ENCODE results near the gene LDAF1. TPM values are rescaled to one million over a fixed set of nuclear protein-coding genes. Genes with fewer than 3 reads are reported as not detected.
"Not testable (repeated sequence)": the region's sequence is repeated elsewhere in the genome, so short reads cannot be mapped to it uniquely, and the experiment has no call there.

Gene LDAF1
- total RNA-seq, 1 experiment from 2014 or later, result 40.6 TPM

DNA sequence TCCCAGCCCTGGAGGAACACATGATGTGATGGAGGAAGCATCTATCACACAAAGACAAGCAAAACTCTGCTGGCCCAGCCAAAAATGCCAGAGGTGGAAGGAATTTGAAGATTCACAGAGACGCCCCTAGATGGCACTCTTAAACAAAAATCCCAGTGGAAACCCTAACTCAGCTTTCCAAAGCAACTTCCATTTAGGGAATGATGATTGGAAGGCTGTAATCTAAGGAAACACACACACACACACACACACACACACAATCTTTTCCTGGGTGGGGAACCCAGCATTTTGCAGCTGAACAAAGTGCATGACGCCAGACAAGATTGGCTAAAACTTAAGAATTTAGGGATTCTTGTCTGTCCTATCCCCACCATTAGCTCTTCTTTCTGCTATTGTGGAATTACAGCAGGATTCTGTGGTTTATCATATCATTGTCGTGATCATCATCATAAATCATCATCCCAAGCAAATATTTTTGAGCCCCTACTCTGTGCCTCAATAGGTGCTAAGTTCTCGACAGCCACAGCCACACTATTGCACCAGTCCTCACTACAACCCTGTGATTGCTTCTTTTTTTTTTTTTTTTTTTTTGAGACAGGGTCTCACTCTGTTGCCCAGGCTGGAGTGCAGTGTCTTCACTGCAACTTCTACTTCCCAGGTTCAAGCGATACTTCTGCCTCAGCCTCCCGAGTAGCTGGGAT, 1.6 kb upstream of the LDAF1 start:
- Histone ChIP-seq H3K36me3 (peaks cover 4% of the 10 kb centered on the region; the same call in 1 of the 2 replicates), H3K27me3 (no peaks in the 10 kb centered on the region), H3K9me3 (no peaks in the 10 kb centered on the region; the same call in 1 of the 2 replicates), H3K4me3 (no peak overlapping the region)
- peak; percentile 26 for DNase-seq

DNA sequence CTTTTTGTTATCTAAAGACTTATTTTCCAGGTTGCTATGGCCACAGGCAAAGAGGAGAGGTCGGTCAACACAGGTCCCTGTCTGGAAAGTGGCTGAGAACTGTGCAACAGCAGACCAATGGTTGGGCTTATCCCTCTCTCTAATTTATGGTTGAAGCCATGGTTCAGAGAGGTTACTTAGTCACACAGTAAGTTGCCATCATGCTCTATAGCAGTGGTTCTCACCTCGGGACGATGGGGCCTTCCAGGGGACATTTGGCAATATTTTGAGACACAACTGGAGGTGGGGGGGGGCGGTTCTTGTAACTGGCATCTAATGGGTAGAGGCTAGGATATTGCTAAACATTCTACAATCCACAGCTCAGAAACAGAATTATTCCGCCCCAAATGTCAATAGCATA, 842 bp upstream of the LDAF1 start:
- H3K36me3 ChIP-seq, result peaks cover 6% of the 10 kb centered on the region; the same call in 1 of the 2 replicates
- H3K4me3 ChIP-seq, result peak overlapping the region; percentile 85; the same call in 1 of the 2 replicates
- no peak for DNase-seq
- H3K27me3 ChIP-seq, result no peaks in the 10 kb centered on the region
- H3K9me3 ChIP-seq, result no peaks in the 10 kb centered on the region; the same call in 1 of the 2 replicates

DNA sequence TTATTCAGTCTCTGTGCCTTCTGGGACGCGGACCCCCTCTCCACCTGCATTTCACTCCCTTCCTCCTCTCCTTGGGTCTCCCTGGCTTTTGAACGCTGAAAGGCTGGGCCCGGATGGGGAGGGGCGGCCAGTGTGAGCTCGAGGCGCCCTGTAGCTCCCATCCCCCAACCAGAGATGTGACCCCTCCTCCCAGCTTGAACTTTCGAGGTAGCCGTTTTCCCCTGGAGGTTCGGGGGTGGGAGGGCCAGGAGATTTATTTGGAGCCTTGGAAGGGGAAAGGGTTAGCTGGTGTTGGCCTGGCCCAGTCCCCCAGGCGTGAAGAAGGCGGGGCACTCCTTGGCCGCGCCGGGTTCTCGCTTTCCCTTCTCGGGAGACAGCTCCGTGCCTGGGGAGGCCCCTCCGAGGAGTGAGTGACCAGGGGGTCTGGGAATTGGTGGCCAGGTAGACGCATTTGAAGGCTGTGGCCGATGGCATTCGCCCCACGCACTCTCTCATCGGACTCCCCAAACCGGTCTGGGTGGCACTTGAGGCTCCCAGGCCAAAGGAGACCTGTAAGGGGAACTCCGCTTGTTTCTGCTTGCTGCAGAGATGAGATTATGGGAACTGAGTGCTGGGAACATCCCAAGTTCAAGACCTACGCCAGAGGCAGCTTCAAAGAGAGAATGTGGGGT, 942 bp downstream of the LDAF1 start:
- Histone ChIP-seq H3K27me3 (no peaks in the 10 kb centered on the region), H3K9me3 (no peaks in the 10 kb centered on the region), H3K4me3 (peak overlapping the region; percentile 85), H3K36me3 (peaks cover 8% of the 10 kb centered on the region; the same call in 1 of the 2 replicates)
- DNase-seq, result no peak

DNA sequence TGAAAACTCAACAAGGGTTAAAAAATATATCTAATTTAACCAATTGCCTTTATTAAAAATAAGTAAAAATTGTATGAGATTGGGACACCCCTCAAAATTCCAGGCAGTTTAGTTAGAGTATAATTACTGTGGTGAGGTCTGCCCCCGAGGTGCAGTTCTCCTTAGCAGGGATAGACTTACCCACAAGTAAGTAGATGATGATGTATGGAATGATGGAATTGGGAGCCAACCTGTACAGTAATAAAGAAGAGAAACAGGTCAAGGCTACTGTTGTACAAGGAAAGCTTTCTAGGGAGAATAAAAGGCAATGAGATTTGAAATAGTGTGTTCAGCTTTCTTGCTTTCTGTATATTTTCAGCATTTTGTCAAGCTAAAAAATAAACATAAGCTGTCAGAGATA, 1.8 kb downstream of the LDAF1 start:
- Histone ChIP-seq H3K9me3 (no peaks in the 10 kb centered on the region), H3K4me3 (no peak overlapping the region), H3K36me3 (peaks cover 15% of the 10 kb centered on the region), H3K27me3 (no peaks in the 10 kb centered on the region)
- no peak for DNase-seq

DNA sequence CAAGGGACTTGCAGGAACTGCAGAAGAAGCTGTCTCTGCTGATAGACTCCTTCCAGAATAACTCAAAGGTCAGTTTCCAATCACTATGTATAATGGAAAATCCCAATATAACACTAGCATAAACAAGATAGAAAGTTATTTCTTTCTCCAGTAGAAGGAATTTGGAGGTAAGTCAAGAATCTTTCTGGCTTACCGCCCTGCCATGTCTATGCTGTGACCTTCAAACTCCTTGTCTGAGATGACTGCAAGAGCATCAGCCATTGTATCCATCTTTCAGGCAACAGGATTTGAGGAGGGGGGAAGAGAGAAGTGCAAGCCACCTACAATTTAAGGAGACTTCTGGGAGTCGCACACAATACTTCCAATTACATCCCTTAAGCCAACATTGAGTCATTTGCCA, 2.7 kb downstream of the LDAF1 start:
- DNase-seq, result no peak
- Histone ChIP-seq H3K36me3 (peaks cover 16% of the 10 kb centered on the region), H3K27me3 (no peaks in the 10 kb centered on the region), H3K9me3 (no peaks in the 10 kb centered on the region), H3K4me3 (no peak overlapping the region)

DNA sequence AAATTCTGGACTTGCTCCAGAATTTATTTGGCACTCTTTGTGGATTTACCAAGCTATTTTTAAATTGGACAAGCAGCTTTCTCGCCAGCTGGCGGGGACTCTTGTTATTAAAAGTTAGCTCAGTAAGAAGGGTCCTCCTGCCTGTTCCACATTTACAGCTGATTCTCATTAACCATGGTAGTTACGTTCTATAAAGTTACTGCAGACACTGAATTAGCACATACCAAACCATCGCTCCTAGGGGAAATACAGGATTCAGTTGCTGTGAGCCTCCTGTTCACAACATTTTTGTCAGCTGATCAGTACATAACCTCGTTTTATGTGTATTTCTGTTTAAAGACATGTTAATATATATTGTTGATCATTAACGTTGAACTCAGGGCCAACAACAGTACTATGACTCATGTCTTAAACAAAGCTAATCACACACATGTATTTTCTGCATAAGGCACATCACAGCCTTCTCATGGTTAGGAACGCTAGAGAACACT, 4.2 kb downstream of the LDAF1 start:
- DNase-seq, result no peak
- H3K4me3 ChIP-seq, result no peak overlapping the region
- peaks cover 16% of the 10 kb centered on the region for H3K36me3 ChIP-seq
- no peaks in the 10 kb centered on the region for H3K27me3 ChIP-seq
- no peaks in the 10 kb centered on the region for H3K9me3 ChIP-seq

DNA sequence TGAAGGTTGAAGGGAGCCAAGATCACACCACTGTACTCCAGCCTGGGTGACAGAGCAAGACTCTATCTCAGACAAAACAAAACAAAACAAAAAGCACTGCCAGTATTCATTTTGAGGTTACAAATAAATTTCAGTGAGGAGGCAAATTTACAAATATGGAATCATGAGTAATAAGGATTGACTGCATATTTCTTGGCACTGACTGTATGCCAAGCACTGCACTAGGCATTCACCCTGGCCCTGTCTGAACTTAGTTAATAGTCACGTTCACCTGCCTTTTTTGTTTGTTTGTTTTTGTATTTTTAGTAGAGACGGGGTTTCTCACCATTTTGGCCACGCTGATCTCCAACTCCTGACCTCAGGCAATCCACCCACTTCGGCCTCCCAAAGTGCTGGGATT, 5.1 kb downstream of the LDAF1 start:
- H3K36me3 ChIP-seq, result peaks cover 16% of the 10 kb centered on the region
- DNase-seq, result peak; percentile 68
- H3K27me3 ChIP-seq, result no peaks in the 10 kb centered on the region
- no peak overlapping the region for H3K4me3 ChIP-seq
- no peaks in the 10 kb centered on the region for H3K9me3 ChIP-seq

DNA sequence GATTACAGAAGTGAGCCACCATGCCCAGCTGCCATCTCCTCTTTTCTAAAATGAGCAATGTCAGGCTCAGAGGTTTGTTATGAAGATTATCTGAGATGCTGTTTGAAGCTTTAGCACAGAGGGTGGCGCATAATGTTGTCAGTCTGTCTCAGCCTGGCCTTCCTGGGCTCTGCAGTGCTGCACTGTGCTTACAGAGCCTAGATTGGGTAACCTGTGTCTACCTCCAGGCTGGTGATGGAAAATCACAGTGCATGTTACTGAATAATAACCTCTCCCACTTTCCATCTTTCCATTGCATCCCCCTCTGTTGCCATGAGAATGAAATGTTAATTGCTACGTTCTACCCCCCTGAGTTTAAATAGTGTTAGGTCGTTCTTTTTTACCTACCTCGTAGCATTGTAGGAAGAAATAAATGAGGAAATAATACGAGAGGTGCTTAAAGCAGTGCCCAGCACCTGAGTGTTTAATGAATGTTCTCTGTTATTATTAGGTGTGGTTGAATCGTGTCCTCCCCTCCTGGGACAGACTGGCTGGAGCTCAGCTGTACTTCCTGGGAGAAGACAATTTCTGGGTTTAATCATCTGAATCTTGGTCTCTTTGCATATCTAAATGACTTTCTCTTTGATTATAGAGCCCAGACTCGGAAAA, 6.2 kb downstream of the LDAF1 start:
- peaks cover 16% of the 10 kb centered on the region for H3K36me3 ChIP-seq
- H3K4me3 ChIP-seq, result no peak overlapping the region
- no peak for DNase-seq
- H3K9me3 ChIP-seq, result no peaks in the 10 kb centered on the region
- no peaks in the 10 kb centered on the region for H3K27me3 ChIP-seq

DNA sequence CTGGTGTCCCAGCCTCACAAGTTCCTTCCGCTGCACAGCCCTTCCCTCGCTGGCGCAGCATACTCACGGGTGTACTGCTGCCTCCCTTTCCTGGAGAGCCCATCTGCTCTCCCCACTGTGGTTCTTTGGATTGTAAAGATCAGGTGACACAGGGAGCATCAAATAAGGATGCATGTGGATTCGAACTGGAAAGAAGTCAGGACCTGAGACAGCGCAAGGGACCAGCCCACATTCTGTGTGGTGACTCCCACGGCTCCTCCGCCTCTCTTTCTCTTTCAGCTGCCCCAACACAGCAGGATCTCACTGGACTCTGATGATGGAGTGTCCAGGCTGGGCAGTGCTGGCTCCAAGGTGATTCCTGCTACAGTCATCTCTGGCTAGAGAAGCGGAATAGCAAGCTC, 8.1 kb downstream of the LDAF1 start:
- H3K36me3 ChIP-seq, result peaks cover 26% of the 10 kb centered on the region
- DNase-seq, result peak; percentile 59
- H3K27me3 ChIP-seq, result no peaks in the 10 kb centered on the region
- no peak overlapping the region for H3K4me3 ChIP-seq
- H3K9me3 ChIP-seq, result no peaks in the 10 kb centered on the region

DNA sequence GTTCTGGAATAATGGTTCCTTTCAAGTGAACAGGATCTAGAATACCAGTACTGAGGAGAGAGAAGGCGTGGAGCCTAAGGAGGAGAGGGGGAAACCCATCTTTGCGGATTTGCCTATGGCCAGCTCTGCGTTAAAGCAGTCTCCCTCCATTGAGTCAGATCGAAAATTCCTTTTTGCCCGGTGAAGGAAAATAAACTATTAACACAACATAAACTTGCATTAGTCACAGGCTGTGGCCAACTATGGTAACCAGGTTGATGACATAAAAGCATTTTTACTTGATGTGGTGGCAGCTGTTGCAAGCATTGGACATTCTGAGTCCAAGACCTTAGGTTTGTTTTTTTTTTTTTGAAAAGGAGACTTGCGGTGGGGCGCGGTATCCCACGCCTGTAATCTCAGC, 8.9 kb downstream of the LDAF1 start:
- peak; percentile 76 for DNase-seq
- H3K36me3 ChIP-seq, result peaks cover 21% of the 10 kb centered on the region
- no peaks in the 10 kb centered on the region for H3K9me3 ChIP-seq
- no peaks in the 10 kb centered on the region for H3K27me3 ChIP-seq
- no peak overlapping the region for H3K4me3 ChIP-seq

DNA sequence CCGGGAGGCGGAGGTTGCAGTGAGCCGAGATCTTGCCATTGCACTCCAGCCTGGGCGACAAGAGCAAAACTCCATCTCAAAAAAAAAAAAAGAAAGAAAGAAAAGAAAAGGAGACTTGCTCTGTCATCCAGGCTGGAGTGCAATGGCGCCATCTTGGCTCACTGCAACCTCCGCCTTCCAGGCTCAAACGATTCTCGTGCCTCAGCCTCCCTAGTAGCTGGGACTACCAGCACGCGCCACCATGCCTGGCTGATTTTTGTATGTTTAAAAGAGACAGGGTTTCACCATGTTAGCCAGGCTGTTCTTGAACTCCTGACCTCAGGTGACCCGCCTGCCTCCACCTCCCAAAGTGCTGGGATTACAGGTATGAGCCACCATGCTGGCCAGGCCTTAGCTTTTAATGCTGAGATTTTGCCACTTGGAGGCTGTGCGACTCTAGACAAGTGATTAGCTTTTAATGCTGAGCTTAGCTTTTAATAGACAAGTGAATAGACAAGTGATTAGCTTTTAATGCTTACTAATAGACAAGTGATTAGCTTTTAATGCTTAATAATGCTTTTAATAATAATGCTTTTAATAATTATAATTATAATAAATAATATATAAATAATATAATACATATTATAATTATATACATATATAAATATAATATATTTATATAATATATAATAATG, 9.6 kb downstream of the LDAF1 start:
- Histone ChIP-seq H3K27me3 (no peaks in the 10 kb centered on the region), H3K9me3 (no peaks in the 10 kb centered on the region), H3K36me3 (peaks cover 25% of the 10 kb centered on the region), H3K4me3 (no peak overlapping the region)
- DNase-seq, result no peak

DNA sequence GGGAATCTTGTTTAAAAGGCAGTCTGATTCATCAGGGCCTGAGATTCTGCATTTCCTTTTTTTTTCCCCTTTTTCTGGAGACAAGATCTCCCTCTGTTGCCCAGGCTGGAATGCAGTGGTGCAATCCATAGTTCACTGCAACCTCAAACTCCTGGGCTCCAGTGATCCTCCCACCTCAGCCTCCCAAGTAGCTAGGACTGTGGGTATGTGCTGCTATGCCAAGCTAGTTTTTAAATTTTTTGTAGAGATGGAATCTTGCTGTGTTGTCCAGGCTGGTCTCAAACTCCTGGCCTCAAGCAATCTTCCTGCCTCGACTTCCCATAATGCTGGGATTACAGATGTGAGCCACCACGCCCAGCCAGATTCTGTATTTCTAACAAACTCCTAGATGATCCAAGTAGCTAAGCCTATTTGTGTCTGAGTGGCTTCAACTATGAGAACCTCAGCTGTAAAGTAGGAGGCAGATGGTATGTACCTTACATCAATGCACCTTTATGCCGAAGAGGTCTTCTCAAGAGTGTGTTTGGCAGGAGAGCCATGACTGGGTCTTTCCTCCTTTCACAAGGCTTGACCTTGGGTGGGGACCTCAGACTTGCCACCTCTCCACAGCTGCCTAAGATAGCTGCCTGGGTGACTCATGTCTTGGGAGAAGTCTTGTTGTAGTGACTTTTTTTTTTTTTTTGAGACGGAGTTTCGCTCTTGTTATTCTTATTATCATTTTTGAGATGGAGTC, 10.9 kb downstream of the LDAF1 start:
- Histone ChIP-seq H3K36me3 (peaks cover 27% of the 10 kb centered on the region), H3K4me3 (no peak overlapping the region), H3K27me3 (no peaks in the 10 kb centered on the region), H3K9me3 (no peaks in the 10 kb centered on the region)
- no peak for DNase-seq

DNA sequence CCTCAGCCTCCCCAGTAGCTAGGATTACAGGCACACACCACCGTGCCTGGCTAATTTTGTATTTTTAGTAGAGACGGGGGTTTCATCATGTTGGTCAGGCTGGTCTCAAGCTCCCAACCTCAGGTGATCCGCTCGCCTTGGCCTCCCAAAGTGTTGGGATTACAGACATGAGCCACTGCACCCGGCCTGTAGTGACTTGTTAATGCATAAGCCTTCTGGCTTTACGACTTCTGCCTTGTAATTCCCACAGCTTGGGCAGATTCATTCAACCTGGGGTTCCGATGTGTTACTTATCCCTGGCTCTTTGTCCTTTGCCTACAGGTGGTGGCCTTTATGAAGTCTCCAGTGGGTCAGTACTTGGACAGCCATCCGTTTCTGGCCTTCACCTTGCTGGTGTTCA, 11.6 kb downstream of the LDAF1 start:
- not testable (repeated sequence) for DNase-seq, H3K27me3 ChIP-seq, H3K9me3 ChIP-seq, H3K4me3 ChIP-seq
- peaks cover 27% of the 10 kb centered on the region for H3K36me3 ChIP-seq

DNA sequence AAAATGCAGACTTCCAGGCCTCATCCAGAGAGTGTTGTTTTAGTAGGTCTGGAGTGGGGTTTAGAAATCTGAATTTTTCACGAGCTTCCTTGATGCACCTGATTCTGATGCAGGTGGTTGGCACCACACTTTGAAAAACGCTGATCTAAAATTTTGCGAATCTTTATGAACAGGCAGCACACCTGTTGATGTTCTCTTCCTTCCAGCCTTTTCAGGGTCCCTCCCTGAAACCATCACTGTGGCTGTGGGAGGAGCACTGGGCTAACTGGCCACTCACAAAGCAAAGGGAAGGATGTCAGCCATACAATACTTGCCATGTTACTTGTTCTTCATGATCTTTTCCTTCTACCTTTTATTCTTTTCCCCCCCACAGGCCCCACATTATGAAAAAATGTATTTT, 14.2 kb downstream of the LDAF1 start:
- no peak overlapping the region for H3K4me3 ChIP-seq
- no peaks in the 10 kb centered on the region for H3K27me3 ChIP-seq
- H3K9me3 ChIP-seq, result no peaks in the 10 kb centered on the region
- peaks cover 23% of the 10 kb centered on the region for H3K36me3 ChIP-seq
- DNase-seq, result no peak

DNA sequence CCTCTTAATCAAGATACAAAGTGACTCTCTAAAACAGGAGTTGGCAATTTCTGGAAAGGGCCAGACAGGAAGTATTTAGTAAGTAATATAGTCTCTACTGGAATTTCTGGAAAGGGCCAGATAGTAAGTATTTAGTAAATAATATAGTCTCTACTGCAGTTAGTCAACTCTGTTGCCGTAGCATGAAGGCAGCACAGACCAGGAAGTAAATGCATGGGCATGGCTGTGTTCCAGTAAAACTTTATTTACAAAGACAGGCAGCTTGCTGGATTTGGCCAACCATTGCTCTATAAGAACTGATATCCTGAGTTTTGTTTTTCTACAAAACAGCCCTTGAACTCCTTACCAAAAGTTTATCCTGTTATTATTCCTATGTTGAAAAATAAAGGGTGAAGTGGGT, 16.9 kb downstream of the LDAF1 start:
- Histone ChIP-seq H3K27me3 (no peaks in the 10 kb centered on the region), H3K9me3 (no peaks in the 10 kb centered on the region), H3K4me3 (no peak overlapping the region), H3K36me3 (peaks cover 31% of the 10 kb centered on the region)
- no peak for DNase-seq
